HG03108 (cell line): ENCODE results near the gene ZNF709.
"Not testable (repeated sequence)": the region's sequence is repeated elsewhere in the genome, so short reads cannot be mapped to it uniquely, and the experiment has no call there.

Experiments used
- ATAC-seq: cut with Tn5 transposase; IDR thresholded peaks from one replicate; pipeline ENCODE4 v1.9.1; 2021; ENCODE audit warnings: moderate library complexity; ENCODE audit not compliant: unreplicated experiment

Gene ZNF709

GRCh38 chr19:12464139-12464538 is 20.5 kb downstream of the ZNF709 start:
- ATAC-seq: not testable (repeated sequence)

GRCh38 chr19:12453495-12453894 is 31.1 kb downstream of the ZNF709 start:
- no peak for ATAC-seq

DNA sequence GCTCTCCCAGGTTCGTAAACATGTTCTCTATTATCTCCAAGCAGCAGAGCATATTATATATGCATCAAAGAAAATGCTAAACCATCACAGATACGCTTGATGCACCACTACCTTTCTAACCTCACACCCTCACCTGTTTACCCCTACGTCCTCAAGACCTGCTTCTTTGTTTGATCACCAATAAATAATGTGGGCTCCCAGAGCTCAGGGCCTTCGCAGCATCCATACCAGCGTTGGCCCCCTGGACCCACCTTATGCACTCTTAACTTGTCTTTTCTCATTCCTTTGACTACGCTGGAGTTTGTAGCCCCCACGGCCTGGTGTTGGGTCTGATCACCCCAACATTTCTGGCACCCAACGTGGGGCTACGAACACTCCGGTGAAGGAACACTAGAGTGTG is 33.8 kb downstream of the ZNF709 start:
- no peak for ATAC-seq

DNA sequence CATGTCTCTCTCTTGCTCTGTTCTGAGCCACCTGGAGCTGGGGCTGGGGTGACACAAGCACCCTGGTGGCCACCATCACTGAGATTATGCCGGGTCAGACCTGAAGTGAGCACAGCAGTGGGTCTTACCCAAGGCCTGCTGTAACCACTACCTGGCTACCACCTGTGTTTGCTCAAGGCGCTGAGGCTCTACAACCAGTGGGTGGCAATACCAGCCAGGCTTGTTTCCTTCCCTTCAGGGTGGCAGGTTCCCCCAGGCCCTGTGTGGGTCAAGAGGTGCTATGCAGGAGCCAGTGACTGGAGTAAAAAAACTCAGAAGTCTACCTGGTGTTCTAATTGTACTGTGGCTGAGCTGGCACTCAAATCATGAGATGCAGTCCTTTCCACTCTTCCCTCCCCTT is 35.8 kb downstream of the ZNF709 start:
- ATAC-seq: no peak

DNA sequence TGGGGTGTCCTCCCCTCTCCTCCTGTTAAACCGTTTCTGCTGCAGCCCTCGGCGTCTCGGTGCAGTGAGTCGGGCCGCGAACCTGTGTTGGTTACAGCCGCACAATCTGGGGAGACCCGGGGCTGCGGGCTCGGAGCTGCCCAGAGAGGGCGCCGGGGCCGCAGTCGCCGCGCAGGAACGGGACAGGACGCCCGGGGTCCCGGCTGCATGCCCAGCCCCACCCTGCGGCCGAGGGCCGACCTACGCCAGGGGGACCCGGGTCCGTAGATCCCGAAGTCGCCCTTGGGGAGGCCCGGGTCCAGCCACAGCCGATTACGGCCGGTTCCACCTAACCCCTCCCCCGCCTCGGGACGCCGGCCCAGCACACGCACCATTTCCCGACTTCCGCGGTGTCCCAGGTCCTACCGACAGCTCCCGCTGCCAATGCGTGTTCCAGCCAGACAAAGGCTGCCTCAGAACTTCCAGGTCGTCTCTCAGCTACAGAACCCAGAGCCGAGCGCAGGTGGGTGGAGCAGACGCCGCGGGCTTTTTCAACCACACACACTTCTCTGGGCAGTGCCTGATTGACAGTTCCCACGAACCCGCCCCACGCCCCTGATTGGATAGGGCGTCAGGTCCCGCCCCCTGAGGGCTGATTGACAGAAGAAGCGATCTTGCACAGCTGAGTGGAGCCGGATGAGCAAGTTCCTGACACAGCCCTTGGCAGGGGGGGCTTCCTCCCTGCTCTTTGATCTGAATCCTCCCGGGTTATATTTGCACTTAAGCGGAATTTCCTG is 43.9 kb downstream of the ZNF709 start, which contains the start of gene ZNF443:
TSS of gene ZNF443 (minus strand) at position 481 of the 776 bp plus-strand sequence. CDS start at position 374, 107 bp downstream.
- peak; percentile 95 for ATAC-seq

GRCh38 chr19:12439686-12440540 is 44.7 kb downstream of the ZNF709 start:
- peak; percentile 29 for ATAC-seq

DNA sequence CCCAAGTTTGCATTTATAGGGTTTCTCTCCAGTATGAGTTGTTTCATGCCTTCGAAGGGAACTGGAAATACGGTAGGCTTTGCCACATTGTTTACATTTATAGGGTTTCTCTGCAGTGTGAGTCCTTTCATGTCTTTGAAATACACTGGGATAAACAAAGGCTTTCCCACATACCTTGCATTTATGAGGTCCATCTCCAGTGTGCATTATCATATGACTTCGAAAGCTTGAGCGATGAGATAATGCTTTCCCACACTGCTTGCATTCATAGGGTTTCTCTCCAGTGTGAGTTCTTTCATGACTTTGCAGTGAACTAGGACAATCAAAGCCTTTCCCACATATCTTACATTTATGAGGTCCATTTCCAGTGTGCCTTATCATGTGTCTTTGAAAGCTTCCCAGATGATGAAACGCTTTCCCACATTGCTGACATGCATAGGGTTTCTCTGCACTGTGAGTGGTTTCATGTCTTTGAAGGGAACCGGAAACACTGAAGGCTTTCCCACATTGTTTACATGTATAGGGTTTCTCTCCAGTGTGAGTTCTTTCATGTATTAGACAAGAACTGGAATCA is 53.8 kb downstream of the ZNF709 start:
- ATAC-seq: not testable (repeated sequence)

- ATAC-seq: no peak
Observed at GRCh38 chr19:12425888-12426274, 58.7 kb downstream of the ZNF709 start.

GRCh38 chr19:12425236-12425887 is 59.3 kb downstream of the ZNF709 start:
- no peak for ATAC-seq

DNA sequence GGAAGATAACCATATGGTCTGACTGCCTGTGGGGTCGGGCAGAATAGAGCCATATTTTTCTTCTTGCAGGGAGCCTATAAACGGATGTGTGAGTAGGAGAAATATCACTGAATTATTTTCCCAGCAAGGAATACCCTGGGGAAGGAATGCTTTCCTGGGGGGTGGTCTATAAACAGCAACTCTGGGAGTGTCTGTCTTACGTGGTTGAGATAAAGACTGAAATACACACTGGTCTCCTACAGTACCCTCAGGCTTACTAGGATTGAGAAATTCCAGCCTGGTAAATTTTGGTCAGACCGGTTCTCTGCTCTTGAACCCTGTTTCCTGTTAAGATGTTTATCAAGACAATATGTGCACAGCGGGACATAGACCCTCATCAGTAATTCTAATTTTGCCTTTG is 67.3 kb downstream of the ZNF709 start:
- not testable (repeated sequence) for ATAC-seq

DNA sequence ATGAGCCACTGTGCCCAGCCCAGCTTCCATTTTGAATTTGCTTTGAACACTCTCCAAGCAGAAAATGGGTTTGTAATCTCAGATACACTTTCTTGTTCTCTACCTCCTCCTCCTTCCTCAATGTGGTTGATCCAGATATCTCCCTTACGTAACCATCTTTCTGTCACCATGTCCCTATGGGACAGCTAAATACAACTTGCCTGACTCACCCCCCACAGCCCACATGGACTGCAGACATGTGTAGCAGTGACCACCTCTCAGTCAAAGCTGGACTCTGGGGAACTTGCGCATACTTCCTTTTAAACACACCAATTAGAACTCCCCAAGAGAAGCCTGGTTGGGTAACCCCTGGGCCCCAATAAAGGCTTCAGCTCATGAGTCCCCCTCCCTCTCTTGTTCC is 72.7 kb downstream of the ZNF709 start:
- ATAC-seq: no peak
